OCI-LY1 (cell line): Measurements from ENCODE around the gene SNAI3.

Source experiments
- H2AFZ ChIP-seq: fragments of 200-600 bp; sonication (generic), shearing (Covaris generic); 2 replicates; pipeline ENCODE4 v1.6.0; 2014; ENCODE audit warnings: antibody characterized with exemption, mild to moderate bottlenecking, low read length
- H3F3A ChIP-seq: fragments of 200-600 bp; sonication (generic), shearing (Covaris generic); 2 replicates; pipeline ENCODE4 v1.6.0; 2014; ENCODE audit warnings: mild to moderate bottlenecking, antibody characterized with exemption, low read length, moderate library complexity; ENCODE audit not compliant: insufficient read depth
- H3K27ac ChIP-seq: fragments of 200-600 bp; sonication (generic); 2 replicates; pipeline ENCODE4 v1.5.1; 2014; ENCODE audit warnings: low read length, mixed run types, mild to moderate bottlenecking, low read depth; ENCODE audit not compliant: poor library complexity, severe bottlenecking
- H3K27me3 ChIP-seq: fragments of 200-600 bp; sonication (generic); 2 replicates; pipeline ENCODE4 v1.6.0; 2014; ENCODE audit warnings: antibody characterized with exemption, mild to moderate bottlenecking, low read length, moderate library complexity; ENCODE audit not compliant: insufficient read depth
- H3K36me3 ChIP-seq: fragments of 200-600 bp; sonication (generic); 2 replicates; pipeline ENCODE4 v1.6.1; 2014; ENCODE audit warnings: mild to moderate bottlenecking, antibody characterized with exemption, low read length, moderate library complexity, mixed read lengths; ENCODE audit not compliant: insufficient read depth
- H3K4me1 ChIP-seq: fragments of 200-600 bp; sonication (generic); 2 replicates; pipeline ENCODE4 v1.5.1; 2014; ENCODE audit warnings: mild to moderate bottlenecking, low read length, moderate library complexity; ENCODE audit not compliant: insufficient read depth, severe bottlenecking
- H3K4me2 ChIP-seq: fragments of 200-600 bp; sonication (generic), shearing (Covaris generic); 2 replicates; pipeline ENCODE4 v1.6.1; 2014; ENCODE audit warnings: low read length
- H3K4me3 ChIP-seq: fragments of 200-600 bp; sonication (generic); 2 replicates; pipeline ENCODE4 v1.5.1; 2014; ENCODE audit warnings: low read length, low read depth, mild to moderate bottlenecking, mixed read lengths; ENCODE audit not compliant: poor library complexity, severe bottlenecking
- H3K79me2 ChIP-seq: fragments of 200-600 bp; shearing (Covaris generic); 2 replicates; pipeline ENCODE4 v1.6.1; 2016; ENCODE audit warnings: mixed run types, low read length, mixed read lengths; ENCODE audit not compliant: insufficient read depth
- H3K9ac ChIP-seq: fragments of 200-600 bp; sonication (generic), shearing (Covaris generic); 2 replicates; pipeline ENCODE4 v1.6.1; 2014; ENCODE audit warnings: mild to moderate bottlenecking, low read length, mixed read lengths
- H3K9me2 ChIP-seq: fragments of 200-600 bp; sonication (generic), shearing (Covaris generic); 2 replicates; pipeline ENCODE4 v1.6.1; 2014; ENCODE audit warnings: low read depth, mild to moderate bottlenecking, low read length, mixed read lengths
- H3K9me3 ChIP-seq: fragments of 200-600 bp; shearing (Covaris generic); 2 replicates; pipeline ENCODE4 v1.6.1; 2014; ENCODE audit warnings: low read length, mixed read lengths
- H4K20me1 ChIP-seq: fragments of 200-600 bp; sonication (generic), shearing (Covaris generic); 2 replicates; pipeline ENCODE4 v1.6.0; 2016; ENCODE audit warnings: mild to moderate bottlenecking, low read length; ENCODE audit not compliant: insufficient read depth
- CTCF ChIP-seq: fragments of 200-600 bp; sonication (generic), shearing (Covaris generic); IDR thresholded peaks from 2 replicates; pipeline ENCODE4 v1.5.1; 2017; ENCODE audit warnings: mild to moderate bottlenecking, antibody characterized with exemption, low read length, moderate library complexity, mixed read lengths
- EZH2 ChIP-seq: fragments of 200-600 bp; sonication (generic), shearing (Covaris generic); IDR thresholded peaks from 2 replicates; pipeline ENCODE4 v1.8.0; 2017; ENCODE audit warnings: borderline replicate concordance, mixed run types, mild to moderate bottlenecking, antibody characterized with exemption, low read length, moderate library complexity, mixed read lengths

The SNAI3 gene

GRCh38 chr16:88697116-88697830 lies 11.0 kb upstream of the SNAI3 start:
- Histone ChIP-seq H3K27ac (no peak overlapping the region), H3K4me3 (no peak overlapping the region), H3K9ac (no peak overlapping the region), H3K27me3 (peaks cover 8% of the 10 kb centered on the region; the same call in 1 of the 2 replicates), H3K79me2 (no peaks in the 10 kb centered on the region), H3K9me3 (no peaks in the 10 kb centered on the region), H2AFZ (no peak overlapping the region), H3K4me1 (peaks cover 12% of the 10 kb centered on the region), H4K20me1 (no peaks in the 10 kb centered on the region), H3K4me2 (no peak overlapping the region), H3F3A (no peaks in the 10 kb centered on the region), H3K36me3 (peaks cover 7% of the 10 kb centered on the region; the same call in 1 of the 2 replicates), H3K9me2 (no peaks in the 10 kb centered on the region)
- no peak for TF ChIP-seq CTCF
- no peak for TF ChIP-seq EZH2

- Histone ChIP-seq H3K4me1 (peaks cover 10% of the 10 kb centered on the region), H3K79me2 (no peaks in the 10 kb centered on the region), H3K9me3 (no peaks in the 10 kb centered on the region), H2AFZ (no peak overlapping the region), H3K4me3 (no peak overlapping the region), H3K27ac (no peak overlapping the region), H3K9ac (no peak overlapping the region), H3K4me2 (no peak overlapping the region), H4K20me1 (no peaks in the 10 kb centered on the region), H3F3A (no peaks in the 10 kb centered on the region), H3K27me3 (peaks cover 8% of the 10 kb centered on the region; the same call in 1 of the 2 replicates), H3K9me2 (no peaks in the 10 kb centered on the region), H3K36me3 (peaks cover 7% of the 10 kb centered on the region; the same call in 1 of the 2 replicates)
- TF ChIP-seq EZH2, result no peak
- TF ChIP-seq CTCF, result no peak
Observed at GRCh38 chr16:88696441-88696840, 10.1 kb upstream of the SNAI3 start.

GRCh38 chr16:88695753-88696152 lies 9.4 kb upstream of the SNAI3 start:
- no peaks in the 10 kb centered on the region for H3K79me2 ChIP-seq
- H3F3A ChIP-seq, result no peaks in the 10 kb centered on the region
- no peak overlapping the region for H3K4me2 ChIP-seq
- H4K20me1 ChIP-seq, result no peaks in the 10 kb centered on the region
- H3K27me3 ChIP-seq, result peaks cover 11% of the 10 kb centered on the region; the same call in 1 of the 2 replicates
- TF ChIP-seq EZH2 (no peak), CTCF (no peak)
- H2AFZ ChIP-seq, result no peak overlapping the region
- no peak overlapping the region for H3K9ac ChIP-seq
- H3K4me3 ChIP-seq, result no peak overlapping the region
- no peaks in the 10 kb centered on the region for H3K9me3 ChIP-seq
- no peaks in the 10 kb centered on the region for H3K9me2 ChIP-seq
- peaks cover 3% of the 10 kb centered on the region for H3K4me1 ChIP-seq
- H3K36me3 ChIP-seq, result peaks cover 7% of the 10 kb centered on the region; the same call in 1 of the 2 replicates
- H3K27ac ChIP-seq, result no peak overlapping the region
